ENCODE results near the gene STXBP1. TPM values are rescaled to one million over a fixed set of nuclear protein-coding genes. Genes with fewer than 3 reads are reported as not detected.

Gene STXBP1
- total RNA-seq, 2 donors from 2014 or later: 66.2 to 87.3 TPM

- no peak overlapping the region for H3K4me3 ChIP-seq
- no peak for DNase-seq (ENCODE audit: low spot score)
- no peaks in the 10 kb centered on the region for H3K9me3 ChIP-seq
- H3K27me3 ChIP-seq (replicated peaks; ENCODE audit: insufficient read depth): no peaks in the 10 kb centered on the region
- no peak for TF ChIP-seq CTCF (IDR thresholded peaks at IDR 0.05)
- H3K36me3 ChIP-seq: no peaks in the 10 kb centered on the region
- ATAC-seq (ENCODE audit: insufficient number of reproducible peaks, low FRiP score, low read depth): no peak
- no peaks in the 10 kb centered on the region for H3K4me1 ChIP-seq (ENCODE audit: control insufficient read depth in 1 of 2, low read depth in 2 of 2)
- no peak overlapping the region for H3K27ac ChIP-seq
These were observed 16.5 kb upstream of the STXBP1 start for GRCh38 chr9:127595611-127596010.

- TF ChIP-seq CTCF (IDR thresholded peaks at IDR 0.05): no peak
- no peak for ATAC-seq (ENCODE audit: insufficient number of reproducible peaks, low FRiP score, low read depth)
These were observed 13.1 kb upstream of the STXBP1 start for GRCh38 chr9:127598839-127599549.

DNA sequence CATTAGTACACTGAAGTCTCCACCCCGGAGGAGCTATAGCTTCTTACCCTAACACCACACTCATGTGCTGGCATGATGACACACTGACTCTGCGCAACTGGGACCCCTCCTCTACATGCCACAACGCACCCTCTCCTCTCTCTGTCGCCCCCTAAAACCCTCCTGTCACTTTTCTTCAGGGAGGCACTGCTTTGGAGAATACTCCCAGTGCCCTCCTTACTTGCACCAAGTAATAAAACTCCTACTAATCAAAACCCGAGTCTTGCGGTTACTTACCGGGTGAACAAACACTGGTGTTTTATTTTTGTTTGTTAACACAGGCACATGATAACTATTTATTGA is 12.6 kb upstream of the STXBP1 start:
- H3K4me3 ChIP-seq: no peak overlapping the region
- no peaks in the 10 kb centered on the region for H3K27me3 ChIP-seq (replicated peaks; ENCODE audit: insufficient read depth)
- no peaks in the 10 kb centered on the region for H3K4me1 ChIP-seq (ENCODE audit: control insufficient read depth in 1 of 2, low read depth in 2 of 2)
- H3K27ac ChIP-seq: no peak overlapping the region
- H3K36me3 ChIP-seq: no peaks in the 10 kb centered on the region
- ATAC-seq (ENCODE audit: insufficient number of reproducible peaks, low FRiP score, low read depth): no peak
- H3K9me3 ChIP-seq: no peaks in the 10 kb centered on the region
- no peak for DNase-seq (ENCODE audit: low spot score)
- no peak for TF ChIP-seq CTCF (IDR thresholded peaks at IDR 0.05)

More at GRCh38 chr9:127598839-127599549, 13.1 kb upstream of the STXBP1 start:
- no peak overlapping the region for H3K4me3 ChIP-seq
- no peaks in the 10 kb centered on the region for H3K9me3 ChIP-seq
- no peak overlapping the region for H3K27ac ChIP-seq
- DNase-seq (ENCODE audit: low spot score): no peak
- H3K36me3 ChIP-seq: no peaks in the 10 kb centered on the region
- H3K4me1 ChIP-seq (ENCODE audit: control insufficient read depth in 1 of 2, low read depth in 2 of 2): no peaks in the 10 kb centered on the region
- no peaks in the 10 kb centered on the region for H3K27me3 ChIP-seq (replicated peaks; ENCODE audit: insufficient read depth)

DNA sequence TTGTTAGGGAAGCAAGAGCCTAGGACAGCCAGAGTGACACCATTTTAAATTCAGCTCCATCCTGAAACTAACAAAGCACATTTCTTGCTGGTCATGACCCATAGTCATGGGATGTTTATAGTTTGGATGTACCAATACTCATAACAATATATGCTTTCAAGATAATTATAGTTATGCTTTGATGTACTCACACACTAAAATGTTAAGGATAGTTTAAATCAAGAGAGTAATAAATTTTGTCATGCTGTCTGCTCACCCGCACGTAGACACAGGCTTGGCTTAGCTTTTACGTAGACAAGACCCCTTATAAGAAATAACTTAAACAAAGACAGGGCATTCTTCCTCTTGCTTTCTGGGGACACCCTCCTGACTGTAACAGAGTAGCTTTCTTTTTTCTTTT is 8.9 kb upstream of the STXBP1 start:
- TF ChIP-seq CTCF (IDR thresholded peaks at IDR 0.05): no peak
- DNase-seq (ENCODE audit: low spot score): no peak
- no peak for ATAC-seq (ENCODE audit: insufficient number of reproducible peaks, low FRiP score, low read depth)
- Histone ChIP-seq H3K36me3 (no peaks in the 10 kb centered on the region), H3K27me3 (replicated peaks; ENCODE audit: insufficient read depth) (no peaks in the 10 kb centered on the region), H3K9me3 (no peaks in the 10 kb centered on the region), H3K4me1 (ENCODE audit: control insufficient read depth in 1 of 2, low read depth in 2 of 2) (peaks cover 0 to 8% of the 10 kb centered on the region in 2 donors), H3K4me3 (no peak overlapping the region), H3K27ac (no peak overlapping the region)

GRCh38 chr9:127606043-127606442 is 6.0 kb upstream of the STXBP1 start:
- no peak for ATAC-seq (ENCODE audit: insufficient number of reproducible peaks, low FRiP score, low read depth)
- no peak for TF ChIP-seq CTCF (IDR thresholded peaks at IDR 0.05)
- no peak for DNase-seq (ENCODE audit: low spot score)
- no peak overlapping the region for H3K27ac ChIP-seq
- H3K4me1 ChIP-seq (ENCODE audit: control insufficient read depth in 1 of 2, low read depth in 2 of 2): peaks cover 4 to 14% of the 10 kb centered on the region in 2 donors
- H3K9me3 ChIP-seq: no peaks in the 10 kb centered on the region
- no peak overlapping the region for H3K4me3 ChIP-seq
- no peaks in the 10 kb centered on the region for H3K27me3 ChIP-seq (replicated peaks; ENCODE audit: insufficient read depth)
- H3K36me3 ChIP-seq: no peaks in the 10 kb centered on the region

Measured in thoracic aorta (tissue), 2 donors.